A673 (cell line): ENCODE data around the gene FAM118A. TPM values are rescaled to one million over a fixed set of nuclear protein-coding genes. Genes with fewer than 3 reads are reported as not detected.

ENCODE experiments used
- BruUV-seq: library from RNA; stranded (reverse); fragments of 400-500 nt; replicated peaks from 2 replicates; lab custom pipeline; 2021; lab: Mats Ljungman, UMichigan
- CTCF ChIA-PET: fragments of 300-600 bp; sonication (Branson Sonifier 250); formaldehyde crosslinking; loops from one replicate; lab custom pipeline; 2022; ENCODE audit warnings: antibody characterized with exemption; lab: Charles Lee
- POLR2A ChIA-PET: fragments of 300-600 bp; sonication (Branson Sonifier 250); formaldehyde crosslinking; loops from one replicate; lab custom pipeline; 2022; ENCODE audit warnings: antibody characterized with exemption; ENCODE audit not compliant: low non-redundant PET; lab: Charles Lee
- DNase-seq: peaks from one replicate; pipeline ENCODE4 v3.0.0-alpha.2; 2015; ENCODE audit warnings: low spot score
- H3K27ac ChIP-seq: fragments of 200-600 bp; sonication (generic); 2 replicates; pipeline ENCODE4 v1.5.1; 2016; ENCODE audit warnings: mixed run types, low read depth, mild to moderate bottlenecking, mixed read lengths, antibody characterized with exemption, low read length; ENCODE audit not compliant: poor library complexity, severe bottlenecking
- H3K27me3 ChIP-seq: fragments of 200-600 bp; sonication (generic); replicated peaks from 2 replicates; pipeline ENCODE4 v1.6.1; 2017; ENCODE audit warnings: mixed run types, low read depth, mild to moderate bottlenecking, mixed read lengths, antibody characterized with exemption, low read length; ENCODE audit not compliant: insufficient read depth, poor library complexity
- H3K36me3 ChIP-seq: fragments of 200-600 bp; sonication (generic); 2 replicates; pipeline ENCODE4 v1.6.1; 2016; ENCODE audit warnings: mixed run types, mild to moderate bottlenecking, mixed read lengths, antibody characterized with exemption, low read length; ENCODE audit not compliant: insufficient read depth, poor library complexity, severe bottlenecking
- H3K4me1 ChIP-seq: fragments of 200-600 bp; sonication (generic); 2 replicates; pipeline ENCODE4 v1.6.1; 2017; ENCODE audit warnings: mixed run types, mild to moderate bottlenecking, mixed read lengths, antibody characterized with exemption, low read length; ENCODE audit not compliant: insufficient read depth, poor library complexity, severe bottlenecking
- H3K4me3 ChIP-seq: fragments of 200-600 bp; sonication (generic); 2 replicates; pipeline ENCODE4 v1.5.1; 2016; ENCODE audit warnings: low read depth, mixed run types, mild to moderate bottlenecking, mixed read lengths, low read length; ENCODE audit not compliant: poor library complexity, severe bottlenecking
- H3K9me3 ChIP-seq: fragments of 200-600 bp; sonication (generic); 2 replicates; pipeline ENCODE4 v1.6.1; 2016; ENCODE audit warnings: mixed run types, low read depth, mild to moderate bottlenecking, mixed read lengths, antibody characterized with exemption, low read length; ENCODE audit not compliant: poor library complexity, severe bottlenecking
- CTCF ChIP-seq: fragments of 300-800, 200-600 bp; sonication (generic); conservative IDR thresholded peaks from 2 replicates; pipeline ENCODE4 v1.5.1; 2017; ENCODE audit warnings: low read depth, mild to moderate bottlenecking, antibody characterized with exemption, low read length, moderate library complexity, mixed read lengths
- EZH2 ChIP-seq: fragments of 200-600 bp; sonication (generic); IDR thresholded peaks from 2 replicates; pipeline ENCODE4 v1.6.1; 2017; ENCODE audit warnings: borderline replicate concordance, low read depth, mild to moderate bottlenecking, mixed read lengths, antibody characterized with exemption, low read length; ENCODE audit not compliant: poor library complexity, severe bottlenecking
- intact Hi-C: fragments of 100-400 bp; cut with micrococcal nuclease; formaldehyde crosslinking; loops from one replicate; pipeline ENCODE4 v1.10.0; 2022; ENCODE audit not compliant: unreplicated experiment
- total RNA-seq: library from RNA; stranded (reverse); gene quantifications from 2 replicates; pipeline ENCODE4 v1.2.3, GENCODE V29; 2021

FAM118A gene
- total RNA-seq, 1 experiment from 2014 or later, result 54.0 TPM

GRCh38 chr22:45331486-45331885 lies 21.8 kb downstream of the FAM118A start:
- no peaks in the 10 kb centered on the region for H3K27me3 ChIP-seq
- POLR2A ChIA-PET, result interaction anchor here (0.5 kb wide), 1 partner anchor 19 kb away, joined by 3 read pairs; no protein-coding TSS in a partner anchor
- no TSS peak for BruUV-seq
- TF ChIP-seq CTCF (no peak), EZH2 (no peak)
- CTCF ChIA-PET, result no interaction called here
- no peak for DNase-seq
- H3K4me1 ChIP-seq, result peaks cover 7% of the 10 kb centered on the region
- H3K27ac ChIP-seq, result no peak overlapping the region
- intact Hi-C loops, result no loop called here
- no peak overlapping the region for H3K4me3 ChIP-seq
- H3K36me3 ChIP-seq, result peaks cover 30% of the 10 kb centered on the region
- no peaks in the 10 kb centered on the region for H3K9me3 ChIP-seq

GRCh38 chr22:45332001-45332400 lies 22.3 kb downstream of the FAM118A start:
- intact Hi-C loops, result no loop called here
- no TSS peak for BruUV-seq
- ChIA-PET CTCF (no interaction called here), POLR2A (no interaction called here)
- Histone ChIP-seq H3K4me3 (no peak overlapping the region), H3K27ac (no peak overlapping the region), H3K27me3 (no peaks in the 10 kb centered on the region), H3K36me3 (peaks cover 30% of the 10 kb centered on the region), H3K9me3 (no peaks in the 10 kb centered on the region), H3K4me1 (peaks cover 12% of the 10 kb centered on the region)
- TF ChIP-seq EZH2, result no peak
- TF ChIP-seq CTCF, result no peak
- DNase-seq, result no peak

GRCh38 chr22:45334068-45334467 lies 24.3 kb downstream of the FAM118A start:
- CTCF ChIA-PET, result no interaction called here
- TF ChIP-seq CTCF, result no peak
- H3K4me1 ChIP-seq, result peaks cover 7% of the 10 kb centered on the region
- intact Hi-C loops, result no loop called here
- H3K4me3 ChIP-seq, result no peak overlapping the region
- H3K27me3 ChIP-seq, result no peaks in the 10 kb centered on the region
- POLR2A ChIA-PET, result interaction anchor here (0.6 kb wide), 1 partner anchor 15 kb away, joined by 7 read pairs; no protein-coding TSS in a partner anchor
- no peaks in the 10 kb centered on the region for H3K9me3 ChIP-seq
- BruUV-seq, result no TSS peak
- DNase-seq, result no peak
- H3K36me3 ChIP-seq, result peaks cover 17% of the 10 kb centered on the region
- no peak overlapping the region for H3K27ac ChIP-seq
